Heart left ventricle (tissue), 16 donors: ENCODE data around the gene KRT85. TPM values are rescaled to one million over a fixed set of nuclear protein-coding genes. Genes with fewer than 3 reads are reported as not detected.

Experiments
- ATAC-seq, 4 donors: fragments of 200-7000 bp; cut with Tn5 transposase; one replicate each; pipeline ENCODE4 v1.9.1; 2020 to 2022; ENCODE audit warnings: moderate library complexity in 4 of 4, mild to moderate bottlenecking in 3 of 4, moderate number of reproducible peaks in 1 of 4
- DNase-seq, 5 donors: peaks; one replicate each; pipeline ENCODE4 v3.0.0-alpha.2; 2020
- H3K27ac ChIP-seq, 12 donors: fragments of 200-600 bp; sonication (generic) in 4 of 12; one replicate each; pipeline versions ENCODE4 v1.5.0 to v1.8.0; 2016 to 2022; ENCODE audit warnings: mild to moderate bottlenecking in 2 of 12
- H3K27me3 ChIP-seq, 9 donors: fragments of 200-600 bp; sonication (generic) in 2 of 9; one replicate each; pipeline versions ENCODE4 v1.5.1 to v1.8.0; 2016 to 2022; ENCODE audit warnings: mild to moderate bottlenecking in 3 of 9
- H3K36me3 ChIP-seq, 9 donors: fragments of 200-600 bp; sonication (generic) in 2 of 9; one replicate each; pipeline versions ENCODE4 v1.5.0 to v1.8.0; 2018 to 2022; ENCODE audit warnings: mild to moderate bottlenecking in 2 of 9
- H3K4me1 ChIP-seq, 12 donors: fragments of 200-600 bp; sonication (generic) in 4 of 12; one replicate each; pipeline versions ENCODE4 v1.5.0 to v1.8.0; 2016 to 2022; ENCODE audit warnings: mild to moderate bottlenecking in 3 of 12
- H3K4me3 ChIP-seq, 12 donors: fragments of 200-600 bp; sonication (generic) in 4 of 12; one replicate each; pipeline versions ENCODE4 v1.5.0 to v1.8.0; 2017 to 2022; ENCODE audit warnings: mild to moderate bottlenecking in 9 of 12, moderate library complexity in 4 of 12
- H3K9me3 ChIP-seq, 12 donors: fragments of 200-600 bp; sonication (generic) in 4 of 12; one replicate each; pipeline versions ENCODE4 v1.5.0 to v1.8.0; 2016 to 2022; ENCODE audit warnings: mild to moderate bottlenecking in 1 of 12
- POLR2A ChIP-seq, 2 donors: fragments of 450-650 bp; IDR thresholded peaks; one replicate each; pipeline ENCODE4 v1.6.1; 2017; ENCODE audit warnings: antibody characterized with exemption in 2 of 2, mild to moderate bottlenecking in 2 of 2, moderate library complexity in 2 of 2
- WGBS, 4 donors: extraction: QIAGEN DNeasy Blood & Tissue Kit in 2 of 4; methylation state at CpG; one replicate each; pipeline versions ENCODE4 v1.1.5 to v1.1.7; 2013 to 2018; 5-methylcytosine and 5-hydroxymethylcytosine counted together
- intact Hi-C, 10 donors: fragments of 100-400 bp; cut with DNase I; formaldehyde crosslinking; loops; one replicate each; pipeline versions ENCODE4 v1.11.1 to v1.14.2; 2022
- polyA plus RNA-seq, 2 donors: library from polyadenylated mRNA; stranded (reverse); fragments of 200-250 nt; gene quantifications; one replicate each; pipeline ENCODE4 v1.2.3, GENCODE V29; 2013
- total RNA-seq, 9 donors: library from RNA; depleted of rRNA in 2 of 9; stranded (reverse); fragments of >200 nt in 2 of 9; fragmentation: NEBNext Ultra II Directional in 3 of 9; extraction: Animal tissue kit (Norgen Biotek cat#: 25700) in 3 of 9; gene quantifications; one replicate each; pipeline versions ENCODE4 v1.1.0 to v1.2.4, GENCODE V29; 2016 to 2023
- TF ChIP-seq, protein P1 (sequence below), 12 donors: fragments of 200-600 bp; sonication (generic) in 4 of 12; IDR thresholded peaks; one replicate each; pipeline versions ENCODE4 v1.5.0 to v1.8.0; 2018 to 2022; ENCODE audit warnings: antibody characterized with exemption in 12 of 12, mild to moderate bottlenecking in 5 of 12
- donor health status: ischemic (EF 13 %, LVEDD 7.1; RV severe dilation, severe dysfunction).
- donor health status: healthy with polysubstance abuse.
- donor health status: DM: no; HTN: yes; CAD: no.
- donor health status: DM: no; HTN: no; CAD: no.
- donor health status: ischemic (EF 25% LVEDD 6.9; RV normal size, moderate dysfunction).
- donor health status: ischemic (EF 25% LVEDD 5.7; RV mildly dilated, moderate dysfunction).
- donor health status: healthy.
- donor health status: DM: yes; HTN: yes; CAD: no.
- donor health status: ischemic (EF 35%, LVEDD 5.7; RV mildly dilated, moderate dysfunction).
- donor health status: nonischemic (EF 11% LVEDD 7.7; RV severe dilation, severe dysfunction).
- donor health status: DM: yes; HTN: yes; CAD: no.
- donor health status: PGD.
- donor health status: ischemic (EF 29% LVEDD 5.4; RV normal size, mild dysfunction).
- donor health status: nonischemic (EF 23%, LVEDD 6.1; RV moderate dilation, normal function).

KRT85 gene
- total and polyA plus RNA-seq, 11 donors = not detected

DNA sequence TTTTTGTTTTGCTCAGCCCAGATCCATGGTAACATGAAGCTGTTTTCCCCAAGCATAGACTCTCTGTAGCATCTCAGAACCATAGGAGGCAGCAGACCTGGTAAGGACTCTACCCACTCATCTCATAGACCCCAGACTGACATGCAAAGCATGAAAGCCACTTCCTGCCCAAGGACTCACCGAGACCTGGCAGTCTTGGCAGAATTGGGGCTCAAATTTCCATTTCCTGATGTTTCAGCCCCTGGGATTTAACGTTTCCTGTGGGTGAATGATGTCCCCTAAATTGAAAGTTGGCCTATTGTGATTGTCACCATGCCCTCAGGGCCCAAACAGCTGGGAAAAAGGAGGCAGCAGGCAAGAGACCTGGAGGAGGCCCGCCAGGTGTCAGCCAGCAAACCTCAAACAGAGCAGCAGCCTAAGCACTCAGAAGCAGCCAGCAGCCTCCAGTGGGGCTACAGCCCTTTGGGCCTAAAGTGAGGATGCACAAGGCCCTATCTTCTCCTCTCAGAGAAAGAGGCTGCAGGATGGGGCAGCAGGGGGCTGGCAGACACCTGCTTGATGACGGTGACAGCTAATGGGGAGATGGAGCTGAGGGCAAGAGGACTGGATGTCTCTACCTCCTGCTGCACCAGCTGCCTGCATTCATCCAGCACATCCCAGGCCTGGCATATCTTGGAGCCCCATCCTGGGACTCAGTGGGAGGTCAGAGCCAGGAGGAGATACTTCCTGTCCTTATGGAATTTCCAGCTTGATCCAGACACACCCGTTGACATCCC is 8.5 kb downstream of the KRT85 start:
- 68 to 73% (median 68%) methylated on average over 5 of the region's 5 CpGs for WGBS, 4 donors
- no peak for DNase-seq
- TF ChIP-seq, protein P1, sequence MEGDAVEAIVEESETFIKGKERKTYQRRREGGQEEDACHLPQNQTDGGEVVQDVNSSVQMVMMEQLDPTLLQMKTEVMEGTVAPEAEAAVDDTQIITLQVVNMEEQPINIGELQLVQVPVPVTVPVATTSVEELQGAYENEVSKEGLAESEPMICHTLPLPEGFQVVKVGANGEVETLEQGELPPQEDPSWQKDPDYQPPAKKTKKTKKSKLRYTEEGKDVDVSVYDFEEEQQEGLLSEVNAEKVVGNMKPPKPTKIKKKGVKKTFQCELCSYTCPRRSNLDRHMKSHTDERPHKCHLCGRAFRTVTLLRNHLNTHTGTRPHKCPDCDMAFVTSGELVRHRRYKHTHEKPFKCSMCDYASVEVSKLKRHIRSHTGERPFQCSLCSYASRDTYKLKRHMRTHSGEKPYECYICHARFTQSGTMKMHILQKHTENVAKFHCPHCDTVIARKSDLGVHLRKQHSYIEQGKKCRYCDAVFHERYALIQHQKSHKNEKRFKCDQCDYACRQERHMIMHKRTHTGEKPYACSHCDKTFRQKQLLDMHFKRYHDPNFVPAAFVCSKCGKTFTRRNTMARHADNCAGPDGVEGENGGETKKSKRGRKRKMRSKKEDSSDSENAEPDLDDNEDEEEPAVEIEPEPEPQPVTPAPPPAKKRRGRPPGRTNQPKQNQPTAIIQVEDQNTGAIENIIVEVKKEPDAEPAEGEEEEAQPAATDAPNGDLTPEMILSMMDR (IDR thresholded peaks at IDR 0.05) = no peak
- TF ChIP-seq POLR2A (IDR thresholded peaks at IDR 0.05) = no peak
- no peak overlapping the region for H3K27ac ChIP-seq
- no peaks in the 10 kb centered on the region for H3K36me3 ChIP-seq
- no peak for ATAC-seq
- H3K4me1 ChIP-seq = no peaks in the 10 kb centered on the region
- intact Hi-C loops = no loop called here
- peaks cover 0 to 44% (median 2%) of the 10 kb centered on the region in 9 donors for H3K27me3 ChIP-seq
- H3K9me3 ChIP-seq = no peaks in the 10 kb centered on the region
- no peak overlapping the region for H3K4me3 ChIP-seq

DNA sequence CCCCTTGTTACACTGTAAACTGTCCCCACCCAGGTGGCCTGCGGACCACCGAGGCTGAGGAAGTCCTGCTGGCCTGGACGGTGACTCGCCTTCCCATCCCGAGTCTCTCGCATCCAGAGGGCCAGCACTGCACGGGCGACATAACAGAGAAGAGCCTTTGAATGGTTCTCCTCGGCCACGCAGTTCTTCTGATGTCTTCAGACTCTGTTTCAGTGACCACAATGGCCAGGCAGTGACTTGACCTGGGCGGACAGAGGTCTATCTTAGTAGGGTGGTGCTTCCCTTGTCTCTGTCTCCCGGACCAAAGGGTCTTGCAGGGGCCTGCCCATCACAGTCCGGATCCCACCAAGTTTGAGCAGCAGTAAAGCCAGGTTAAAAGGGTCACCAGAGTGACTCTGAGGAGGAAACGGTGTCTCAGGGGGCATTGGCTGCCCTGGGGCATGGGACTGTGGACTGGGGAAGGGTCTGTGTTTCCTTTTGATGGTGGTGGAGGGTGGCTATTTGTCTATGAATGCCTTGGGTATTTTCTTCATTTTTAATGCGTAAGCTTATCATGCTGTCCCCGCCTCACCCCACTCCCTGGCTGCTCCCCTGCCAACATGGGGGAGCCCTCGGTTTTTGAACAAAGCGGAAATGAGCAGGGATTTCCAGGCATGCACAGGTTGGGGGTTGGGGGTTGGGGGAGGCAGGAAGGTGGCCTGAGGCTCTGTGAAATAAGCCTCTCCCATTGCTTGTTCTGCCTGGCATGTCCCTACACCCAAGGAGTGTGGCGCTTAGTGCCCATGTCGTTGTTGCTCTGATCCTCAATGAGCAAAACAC is 10.3 kb downstream of the KRT85 start:
- H3K36me3 ChIP-seq = no peaks in the 10 kb centered on the region
- no peak for ATAC-seq
- WGBS, 4 donors = 88 to 94% (median 90%) methylated on average over 18 to 20 of the region's 20 CpGs
- H3K27ac ChIP-seq = no peak overlapping the region
- TF ChIP-seq POLR2A (IDR thresholded peaks at IDR 0.05) = no peak
- TF ChIP-seq, protein P1 (IDR thresholded peaks at IDR 0.05) = no peak
- DNase-seq = no peak
- no peaks in the 10 kb centered on the region for H3K4me1 ChIP-seq
- intact Hi-C loops = no loop called here
- no peak overlapping the region for H3K4me3 ChIP-seq
- H3K9me3 ChIP-seq = no peaks in the 10 kb centered on the region
- peaks cover 0 to 47% (median 2%) of the 10 kb centered on the region in 9 donors for H3K27me3 ChIP-seq

DNA sequence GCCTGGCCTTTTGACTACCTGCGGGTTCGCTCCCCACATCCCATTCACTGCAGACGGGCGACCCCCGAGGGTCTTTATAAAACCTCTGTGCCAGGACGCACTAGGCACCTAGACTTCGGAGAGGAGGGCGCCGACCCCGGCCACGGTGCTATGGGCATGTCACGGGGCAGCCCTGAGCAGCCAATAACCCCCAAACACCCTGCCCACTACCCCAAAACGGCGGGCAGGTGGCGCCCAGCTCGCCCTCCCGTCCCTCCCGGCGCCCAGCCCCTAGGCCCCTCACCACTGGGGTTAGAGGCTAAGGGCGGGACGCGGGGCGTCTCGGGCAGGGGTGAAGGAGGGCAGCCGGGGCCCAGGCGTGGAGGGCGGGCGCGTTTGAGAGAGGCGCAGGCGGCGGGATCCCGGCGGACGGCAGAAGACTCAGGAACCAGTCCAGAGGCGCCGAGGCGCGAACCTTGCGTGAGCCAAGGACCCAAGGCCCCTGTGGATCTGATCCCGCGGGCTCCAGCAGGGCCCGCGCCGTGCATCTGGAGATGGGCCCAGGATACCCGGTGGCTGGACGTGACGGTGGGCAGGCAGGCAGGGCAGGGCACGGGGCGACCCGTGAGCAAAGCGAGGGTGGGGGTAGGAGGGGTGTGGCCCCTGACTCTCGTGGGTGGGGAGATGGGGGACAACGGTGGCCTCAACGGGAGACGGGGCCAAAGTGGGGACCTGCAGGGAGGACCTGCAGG is 11.1 kb downstream of the KRT85 start:
- no peak for TF ChIP-seq POLR2A (IDR thresholded peaks at IDR 0.05)
- TF ChIP-seq, protein P1 (IDR thresholded peaks at IDR 0.05) = no peak
- Histone ChIP-seq H3K27me3 (peaks cover 0 to 47% (median 2%) of the 10 kb centered on the region in 9 donors), H3K9me3 (no peaks in the 10 kb centered on the region), H3K27ac (no peak overlapping the region), H3K4me3 (no peak overlapping the region), H3K36me3 (no peaks in the 10 kb centered on the region), H3K4me1 (peaks cover 0 to 7% (median 0%) of the 10 kb centered on the region in 12 donors)
- DNase-seq (no peak), ATAC-seq (no peak)
- intact Hi-C loops = no loop called here
- WGBS, 4 donors = 89 to 94% (median 92%) methylated on average over 56 of the region's 56 CpGs
